Activated CD8-positive, alpha-beta memory T cell treated with anti-CD3 and anti-CD28 coated beads, Interleukin-2, amount 50 U/mL, for 1 hour (primary cell): ENCODE data around the gene SLC28A2.

ENCODE experiments used
- DNase-seq: peaks from one replicate; pipeline ENCODE4 v3.0.0-alpha.2; 2020; ENCODE audit errors: extremely low read depth

SLC28A2 gene

GRCh38 chr15:45326280-45326679, 74.2 kb downstream of the SLC28A2 start:
- no peak for DNase-seq

DNA sequence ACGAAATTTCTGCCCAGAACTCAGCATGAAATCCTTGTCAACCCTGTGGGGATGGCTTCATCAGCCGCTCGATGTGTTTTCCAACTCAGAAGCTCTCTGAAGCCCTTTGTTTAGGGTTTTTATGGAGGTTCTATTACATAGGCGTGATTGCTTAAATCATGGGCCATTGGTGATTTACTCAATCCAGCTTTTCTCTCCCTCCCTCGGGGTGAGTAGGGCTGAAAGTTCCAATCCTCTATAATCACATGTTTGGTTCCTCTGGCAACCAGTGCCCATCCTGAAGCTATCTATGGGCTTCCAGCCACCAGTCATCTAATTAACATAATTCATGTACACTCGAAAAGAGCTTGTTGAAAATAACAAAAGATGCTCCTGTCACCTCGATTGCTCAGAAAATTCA, 74.7 kb downstream of the SLC28A2 start:
- DNase-seq, result no peak
